ENCODE results near the gene PDHX. TPM values are rescaled to one million over a fixed set of nuclear protein-coding genes. Genes with fewer than 3 reads are reported as not detected.

Gene PDHX
- total and polyA plus RNA-seq, 2 of the 4 experiments (the other 2 are of a cell fraction): 19.8 to 26.7 TPM

DNA sequence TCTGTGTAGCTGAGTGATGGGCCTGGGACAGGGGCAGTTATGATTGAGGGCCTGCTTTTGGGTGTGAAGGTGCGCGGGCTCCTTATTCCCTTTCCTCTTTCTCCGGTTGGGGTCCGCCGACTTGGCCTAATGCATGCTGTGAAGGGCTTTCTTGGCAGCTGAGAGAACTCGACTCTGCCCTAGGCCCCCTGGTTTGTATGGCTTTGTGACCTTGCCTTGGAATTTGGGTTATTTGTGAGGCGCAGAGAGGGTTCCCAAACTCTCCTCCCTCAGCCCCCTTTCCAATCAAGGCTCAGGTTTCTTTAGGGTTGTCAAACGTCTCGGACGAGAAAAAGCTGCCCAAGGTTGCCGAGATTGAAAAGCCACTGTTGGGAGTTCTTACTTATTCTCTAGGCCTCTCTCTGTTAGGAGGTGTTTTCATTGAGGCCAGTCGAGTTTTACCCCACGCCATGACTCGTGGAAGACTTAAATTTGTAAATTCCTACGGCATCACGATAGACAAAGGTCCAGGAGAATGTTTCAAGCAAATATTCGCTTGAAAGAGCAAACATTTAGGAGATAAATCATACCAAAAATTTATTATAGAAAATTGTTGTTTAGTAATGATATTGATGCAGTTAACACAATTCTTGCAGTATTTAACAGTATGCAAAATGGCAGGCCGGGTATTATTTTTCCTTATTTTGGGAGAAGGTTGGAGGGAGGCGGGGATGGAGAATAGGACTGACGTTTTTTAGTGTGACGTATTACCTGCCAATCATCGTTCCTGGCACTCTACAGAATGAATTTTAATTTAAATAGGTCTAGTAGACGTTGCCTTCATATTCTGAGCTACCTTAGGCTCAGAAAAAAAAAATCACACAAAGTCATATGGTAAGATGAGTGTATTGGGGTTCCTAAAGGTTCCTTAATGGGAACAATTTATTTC is 689 bp downstream of the PDHX start:
- H4K8ac ChIP-seq (ENCODE audit: low read depth in 2 of 2, low read length in 2 of 2): peak overlapping the region; percentile 66 to 96
- peaks cover 7% of the 10 kb centered on the region; the same call in 1 of the 2 replicates for H3K4me1 ChIP-seq (ENCODE audit: control insufficient read depth, insufficient read depth, low read length)
- H4K20me1 ChIP-seq (ENCODE audit: insufficient read depth, low read length): no peaks in the 10 kb centered on the region
- DNase-seq: peak; percentile 30
- POLR2A ChIA-PET (ENCODE audit: unreplicated experiment): interaction anchor here (0.6 to 1.3 kb wide), 3 partner anchors 11 to 241 kb away, joined by 3 to 5 read pairs (median 5); no protein-coding TSS in a partner anchor
- H3K27me3 ChIP-seq (ENCODE audit: control insufficient read depth, insufficient read depth, low read length): no peaks in the 10 kb centered on the region
- BruUV-seq (replicated peaks): TSS peak; percentile 65
- peak overlapping the region; percentile 97 for H2AK9ac ChIP-seq (replicated peaks; ENCODE audit: low read depth, low read length, poor library complexity)
- TF ChIP-seq, protein P1, sequence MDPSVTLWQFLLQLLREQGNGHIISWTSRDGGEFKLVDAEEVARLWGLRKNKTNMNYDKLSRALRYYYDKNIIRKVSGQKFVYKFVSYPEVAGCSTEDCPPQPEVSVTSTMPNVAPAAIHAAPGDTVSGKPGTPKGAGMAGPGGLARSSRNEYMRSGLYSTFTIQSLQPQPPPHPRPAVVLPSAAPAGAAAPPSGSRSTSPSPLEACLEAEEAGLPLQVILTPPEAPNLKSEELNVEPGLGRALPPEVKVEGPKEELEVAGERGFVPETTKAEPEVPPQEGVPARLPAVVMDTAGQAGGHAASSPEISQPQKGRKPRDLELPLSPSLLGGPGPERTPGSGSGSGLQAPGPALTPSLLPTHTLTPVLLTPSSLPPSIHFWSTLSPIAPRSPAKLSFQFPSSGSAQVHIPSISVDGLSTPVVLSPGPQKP (IDR thresholded peaks at IDR 0.05; ENCODE audit: borderline replicate concordance, low read depth, low read length): no peak
- TF ChIP-seq RAD21 (IDR thresholded peaks at IDR 0.05; ENCODE audit: low read length) (no peak), MAZ (IDR thresholded peaks at IDR 0.05; ENCODE audit: borderline replicate concordance, low read depth, low read length) (no peak), NFE2L2 (IDR thresholded peaks at IDR 0.05; ENCODE audit: low read depth, low read length) (no peak), RCOR1 (IDR thresholded peaks at IDR 0.05; ENCODE audit: insufficient replicate concordance, low read length) (no peak), FOS (IDR thresholded peaks at IDR 0.05; ENCODE audit: low read depth, low read length) (no peak), MAFK (IDR thresholded peaks at IDR 0.05; ENCODE audit: low read depth, low read length) (no peak), RFX5 (IDR thresholded peaks at IDR 0.05; ENCODE audit: low read depth, low read length) (no peak)
- TF ChIP-seq, protein P2, sequence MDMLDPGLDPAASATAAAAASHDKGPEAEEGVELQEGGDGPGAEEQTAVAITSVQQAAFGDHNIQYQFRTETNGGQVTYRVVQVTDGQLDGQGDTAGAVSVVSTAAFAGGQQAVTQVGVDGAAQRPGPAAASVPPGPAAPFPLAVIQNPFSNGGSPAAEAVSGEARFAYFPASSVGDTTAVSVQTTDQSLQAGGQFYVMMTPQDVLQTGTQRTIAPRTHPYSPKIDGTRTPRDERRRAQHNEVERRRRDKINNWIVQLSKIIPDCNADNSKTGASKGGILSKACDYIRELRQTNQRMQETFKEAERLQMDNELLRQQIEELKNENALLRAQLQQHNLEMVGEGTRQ (IDR thresholded peaks at IDR 0.05; ENCODE audit: low read depth, low read length): no peak
- peak overlapping the region; percentile 97 for H3K4ac ChIP-seq (ENCODE audit: low read depth, low read length)
- dilution Hi-C loops (cut with HindIII; ENCODE audit: low sequenced_read_pairs, unreplicated experiment): no loop called here
- peak overlapping the region; percentile 87 for H3K23ac ChIP-seq (ENCODE audit: low read depth, low read length)
- peak overlapping the region; percentile 99 for H2AFZ ChIP-seq (replicated peaks; ENCODE audit: low read length, poor library complexity)
- no peak overlapping the region for H2BK20ac ChIP-seq (ENCODE audit: low read depth, low read length)
- peak overlapping the region; percentile 49 for H3K4me2 ChIP-seq (ENCODE audit: low read depth, low read length)
- H3K36me3 ChIP-seq (ENCODE audit: control insufficient read depth, insufficient read depth, low read length): no peaks in the 10 kb centered on the region
- peaks cover 24 to 80% of the 10 kb centered on the region in 2 experiments for H3K79me1 ChIP-seq (ENCODE audit: low read depth in 1 of 2, low read length in 2 of 2)
- peak overlapping the region; percentile 99 for H3K14ac ChIP-seq (replicated peaks; ENCODE audit: low read depth, low read length)
- H4K91ac ChIP-seq (ENCODE audit: insufficient read depth, low read depth, low read length): peak overlapping the region; percentile 87
- peak overlapping the region; percentile 89 for H3K27ac ChIP-seq (ENCODE audit: insufficient read depth, low read length)
- H2BK15ac ChIP-seq (ENCODE audit: low read depth, low read length): 0 out of 3 replicates have a peak overlapping the region, but pooled peaks have one; percentile 53
- peak; percentile 16 for ATAC-seq (ENCODE audit: low read depth)
- peak overlapping the region; percentile 85 for H3K18ac ChIP-seq (ENCODE audit: low read depth, low read length)
- H2BK120ac ChIP-seq (ENCODE audit: low read depth, low read length): peak overlapping the region; percentile 90
- peak overlapping the region; percentile 86 for H3K56ac ChIP-seq (ENCODE audit: extremely low read depth, insufficient read depth, low read length)
- CTCF ChIA-PET: interaction anchor here (0.6 to 1.2 kb wide), 2 partner anchors 9 to 371 kb away, joined by 3 to 5 read pairs; no protein-coding TSS in a partner anchor
- intact Hi-C loops (cut with micrococcal nuclease): loop anchor here (1.0 kb wide), 1 partner anchor 60 kb away; no protein-coding TSS in a partner anchor
- no CpG with 5 or more reads among the region's 23 CpGs for WGBS, 2 experiments (ENCODE audit: extremely low coverage in 2 of 2, insufficient read length in 1 of 2)
- no peaks in the 10 kb centered on the region for H3K9me3 ChIP-seq (ENCODE audit: control insufficient read depth, insufficient read depth, low read length)
- peak overlapping the region; percentile 88 for H2BK5ac ChIP-seq (ENCODE audit: low read depth, low read length, poor library complexity, severe bottlenecking)
- H2AK5ac ChIP-seq (ENCODE audit: low read depth, low read length): peak overlapping the region; percentile 82
- peak overlapping the region; percentile 94 for H3K4me3 ChIP-seq (ENCODE audit: insufficient read depth, low read depth, low read length)
- in situ Hi-C loops (cut with MboI; ENCODE audit: low sequenced_read_pairs): no loop called here
- no peaks in the 10 kb centered on the region; the same call in 1 of the 2 replicates for H3K9me1 ChIP-seq (ENCODE audit: insufficient read depth, low read length)
- H4K5ac ChIP-seq (ENCODE audit: low read depth, low read length): peak overlapping the region; percentile 93
- H3K9ac ChIP-seq (ENCODE audit: low read depth, low read length): peak overlapping the region; percentile 89
